Measurements from ENCODE around the gene EIF3C.
"Not testable (repeated sequence)": the region's sequence is repeated elsewhere in the genome, so short reads cannot be mapped to it uniquely, and the experiment has no call there.

GRCh38 chr16:28781697-28782096 lies 70.4 kb downstream of the EIF3C start:
- TF ChIP-seq CTCF, EZH2 (IDR thresholded peaks at IDR 0.05): not testable (repeated sequence)
